Stimulated activated naive CD8-positive, alpha-beta T cell treated with anti-CD3 and anti-CD28 coated beads, Interleukin-15, Interleukin-2, amounts not matched to agents 100 ng/mL and 50 ng/mL, for 24 hours (primary cell): ENCODE results near the gene MALT1.

ENCODE experiments used
- H3K27ac Mint-ChIP-seq: one replicate; pipeline ENCODE4 v1.8.0; 2021; ENCODE audit warnings: mild to moderate bottlenecking, mixed read lengths
- H3K27me3 Mint-ChIP-seq: one replicate; pipeline ENCODE4 v1.8.0; 2021; ENCODE audit warnings: mixed read lengths
- H3K36me3 Mint-ChIP-seq: one replicate; pipeline ENCODE4 v1.8.0; 2021; ENCODE audit warnings: low read depth, mixed read lengths
- H3K4me1 Mint-ChIP-seq: one replicate; pipeline ENCODE4 v1.8.0; 2021; ENCODE audit warnings: low read depth, mixed read lengths
- H3K4me3 Mint-ChIP-seq: one replicate; pipeline ENCODE4 v1.8.0; 2021; ENCODE audit warnings: mild to moderate bottlenecking, mixed read lengths
- H3K9me3 Mint-ChIP-seq: one replicate; pipeline ENCODE4 v1.8.0; 2021; ENCODE audit warnings: mixed read lengths

Gene MALT1, protein sequence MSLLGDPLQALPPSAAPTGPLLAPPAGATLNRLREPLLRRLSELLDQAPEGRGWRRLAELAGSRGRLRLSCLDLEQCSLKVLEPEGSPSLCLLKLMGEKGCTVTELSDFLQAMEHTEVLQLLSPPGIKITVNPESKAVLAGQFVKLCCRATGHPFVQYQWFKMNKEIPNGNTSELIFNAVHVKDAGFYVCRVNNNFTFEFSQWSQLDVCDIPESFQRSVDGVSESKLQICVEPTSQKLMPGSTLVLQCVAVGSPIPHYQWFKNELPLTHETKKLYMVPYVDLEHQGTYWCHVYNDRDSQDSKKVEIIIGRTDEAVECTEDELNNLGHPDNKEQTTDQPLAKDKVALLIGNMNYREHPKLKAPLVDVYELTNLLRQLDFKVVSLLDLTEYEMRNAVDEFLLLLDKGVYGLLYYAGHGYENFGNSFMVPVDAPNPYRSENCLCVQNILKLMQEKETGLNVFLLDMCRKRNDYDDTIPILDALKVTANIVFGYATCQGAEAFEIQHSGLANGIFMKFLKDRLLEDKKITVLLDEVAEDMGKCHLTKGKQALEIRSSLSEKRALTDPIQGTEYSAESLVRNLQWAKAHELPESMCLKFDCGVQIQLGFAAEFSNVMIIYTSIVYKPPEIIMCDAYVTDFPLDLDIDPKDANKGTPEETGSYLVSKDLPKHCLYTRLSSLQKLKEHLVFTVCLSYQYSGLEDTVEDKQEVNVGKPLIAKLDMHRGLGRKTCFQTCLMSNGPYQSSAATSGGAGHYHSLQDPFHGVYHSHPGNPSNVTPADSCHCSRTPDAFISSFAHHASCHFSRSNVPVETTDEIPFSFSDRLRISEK

DNA sequence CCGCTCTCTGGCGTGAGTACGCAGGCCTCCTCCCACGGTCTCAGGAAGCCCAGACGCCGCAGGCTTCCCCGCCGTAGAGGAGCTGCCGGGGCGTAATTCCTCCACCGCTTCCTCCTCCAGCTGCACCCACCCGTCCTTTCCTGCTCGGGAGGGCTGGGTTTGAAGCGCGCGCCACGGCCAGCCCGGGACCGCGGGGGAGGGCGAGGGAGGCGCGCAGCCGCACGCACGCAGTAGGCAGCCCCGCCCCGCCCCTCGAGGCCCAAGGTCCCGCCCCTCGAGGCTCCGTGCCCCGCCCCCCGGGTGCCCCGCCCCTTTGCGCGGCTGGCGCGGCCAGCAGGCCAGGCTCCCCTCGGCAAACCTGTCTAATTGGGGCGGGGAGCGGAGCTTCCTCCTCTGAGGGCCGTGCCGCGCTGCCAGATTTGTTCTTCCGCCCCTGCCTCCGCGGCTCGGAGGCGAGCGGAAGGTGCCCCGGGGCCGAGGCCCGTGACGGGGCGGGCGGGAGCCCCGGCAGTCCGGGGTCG, at the start of gene MALT1:
Gene MALT1 (plus strand): TSS at position 355 of the 521 bp plus-strand sequence. CDS start 179 bp downstream, outside the sequence.
- peaks cover 76% of the 10 kb centered on the region for H3K4me1 Mint-ChIP-seq
- no peaks in the 10 kb centered on the region for H3K9me3 Mint-ChIP-seq
- peaks cover 25% of the 10 kb centered on the region for H3K36me3 Mint-ChIP-seq
- peak within 1 kb of the TSS; percentile 91 for H3K4me3 Mint-ChIP-seq
- H3K27me3 Mint-ChIP-seq = no peaks in the 10 kb centered on the region
- H3K27ac Mint-ChIP-seq = peak within 1 kb of the TSS; percentile 91

DNA sequence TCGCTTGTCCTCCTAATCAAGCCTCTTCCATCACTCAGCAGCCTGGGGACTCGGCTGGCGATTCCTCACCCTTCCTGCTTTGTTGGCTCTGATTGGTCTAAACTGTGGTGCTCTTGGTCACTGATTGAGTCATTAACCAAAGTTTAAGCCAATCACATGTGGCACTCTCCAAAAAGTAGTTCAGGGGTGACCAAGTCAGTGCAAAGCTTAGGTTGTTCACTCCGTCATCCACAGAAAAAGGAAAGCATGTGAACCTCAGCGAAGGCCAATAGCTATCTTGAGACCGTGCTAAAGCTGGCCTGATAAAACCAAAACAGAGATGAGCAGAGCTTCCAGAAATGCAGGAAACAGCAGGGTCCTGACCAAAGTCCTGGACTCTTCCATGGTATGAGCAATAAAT, 47.3 kb upstream of the MALT1 start:
- peaks cover 20% of the 10 kb centered on the region for H3K4me1 Mint-ChIP-seq
- H3K36me3 Mint-ChIP-seq = no peaks in the 10 kb centered on the region
- H3K27me3 Mint-ChIP-seq = no peaks in the 10 kb centered on the region
- no peak overlapping the region for H3K4me3 Mint-ChIP-seq
- H3K9me3 Mint-ChIP-seq = no peaks in the 10 kb centered on the region
- no peak overlapping the region for H3K27ac Mint-ChIP-seq

GRCh38 chr18:58625839-58626238, 45.4 kb upstream of the MALT1 start:
- Mint-ChIP-seq H3K27ac (no peak overlapping the region), H3K9me3 (no peaks in the 10 kb centered on the region), H3K4me3 (no peak overlapping the region), H3K4me1 (peaks cover 35% of the 10 kb centered on the region), H3K27me3 (no peaks in the 10 kb centered on the region), H3K36me3 (no peaks in the 10 kb centered on the region)

- Mint-ChIP-seq H3K27ac (no peak overlapping the region), H3K9me3 (no peaks in the 10 kb centered on the region), H3K4me1 (peaks cover 44% of the 10 kb centered on the region), H3K27me3 (no peaks in the 10 kb centered on the region), H3K4me3 (no peak overlapping the region), H3K36me3 (no peaks in the 10 kb centered on the region)
These were observed 41.2 kb upstream of the MALT1 start for GRCh38 chr18:58630071-58630470.

DNA sequence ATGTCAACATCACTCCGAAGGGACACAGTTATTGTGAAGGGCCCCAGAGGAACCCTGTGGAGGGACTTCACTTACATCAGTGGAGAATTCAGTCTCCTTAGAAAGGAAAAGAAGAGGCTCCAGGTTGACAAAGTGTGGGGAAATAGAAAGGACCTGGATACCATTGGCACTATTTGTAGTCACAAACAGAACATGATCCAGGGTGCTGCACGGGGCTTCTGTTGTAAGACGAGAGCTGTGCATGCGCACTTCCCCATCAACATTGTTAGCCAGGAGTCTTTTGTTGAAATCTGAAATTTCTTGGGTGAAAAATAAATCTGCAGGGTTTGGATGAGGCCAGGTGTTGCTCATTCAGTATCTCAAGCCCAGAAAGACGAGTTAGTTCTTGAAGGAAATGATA, 40.0 kb upstream of the MALT1 start:
- Mint-ChIP-seq H3K27me3 (no peaks in the 10 kb centered on the region), H3K9me3 (no peaks in the 10 kb centered on the region), H3K4me1 (peaks cover 52% of the 10 kb centered on the region), H3K27ac (no peak overlapping the region), H3K4me3 (no peak overlapping the region), H3K36me3 (no peaks in the 10 kb centered on the region)

DNA sequence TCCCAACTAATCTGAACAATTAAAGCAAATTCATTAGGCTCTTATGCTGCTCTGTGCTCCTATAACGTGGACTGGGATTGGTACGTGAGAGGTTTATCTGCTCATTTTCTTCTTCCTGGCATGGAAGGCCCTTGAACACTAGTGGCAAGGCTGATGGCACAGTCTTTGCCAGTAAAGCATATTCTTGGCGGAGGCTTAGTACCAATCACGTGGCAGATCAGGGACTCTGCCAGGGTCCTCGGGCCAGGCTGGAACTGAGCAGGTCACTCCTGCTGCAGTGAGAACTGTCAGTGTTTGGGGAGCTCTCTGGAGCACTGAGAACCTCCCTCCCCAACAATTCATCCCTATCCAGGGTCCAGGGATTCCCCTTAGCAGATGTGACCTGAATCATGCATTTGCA, 38.7 kb upstream of the MALT1 start:
- H3K4me1 Mint-ChIP-seq = peaks cover 53% of the 10 kb centered on the region
- no peaks in the 10 kb centered on the region for H3K27me3 Mint-ChIP-seq
- H3K4me3 Mint-ChIP-seq = no peak overlapping the region
- no peak overlapping the region for H3K27ac Mint-ChIP-seq
- no peaks in the 10 kb centered on the region for H3K36me3 Mint-ChIP-seq
- H3K9me3 Mint-ChIP-seq = no peaks in the 10 kb centered on the region

DNA sequence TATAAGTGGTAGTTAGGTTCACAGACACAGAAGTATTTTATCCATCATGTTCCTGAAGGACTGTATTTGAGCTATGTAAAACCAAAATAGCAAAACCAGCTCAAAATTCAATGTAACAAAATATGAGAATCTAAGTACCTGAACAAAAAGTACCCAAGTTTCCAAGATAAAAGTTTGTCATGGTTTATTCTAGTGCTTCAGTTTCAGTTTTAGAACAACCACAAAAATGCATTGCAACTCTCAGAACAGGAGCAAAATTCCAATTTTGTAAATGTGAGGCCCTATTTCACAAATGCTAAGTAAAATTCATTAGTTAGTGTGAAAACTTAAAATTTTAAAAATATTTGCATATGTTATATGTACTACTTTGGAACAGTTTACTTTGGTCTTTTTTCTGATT, 37.4 kb upstream of the MALT1 start:
- no peaks in the 10 kb centered on the region for H3K27me3 Mint-ChIP-seq
- H3K9me3 Mint-ChIP-seq = no peaks in the 10 kb centered on the region
- H3K4me1 Mint-ChIP-seq = peaks cover 61% of the 10 kb centered on the region
- no peaks in the 10 kb centered on the region for H3K36me3 Mint-ChIP-seq
- H3K27ac Mint-ChIP-seq = no peak overlapping the region
- H3K4me3 Mint-ChIP-seq = no peak overlapping the region

DNA sequence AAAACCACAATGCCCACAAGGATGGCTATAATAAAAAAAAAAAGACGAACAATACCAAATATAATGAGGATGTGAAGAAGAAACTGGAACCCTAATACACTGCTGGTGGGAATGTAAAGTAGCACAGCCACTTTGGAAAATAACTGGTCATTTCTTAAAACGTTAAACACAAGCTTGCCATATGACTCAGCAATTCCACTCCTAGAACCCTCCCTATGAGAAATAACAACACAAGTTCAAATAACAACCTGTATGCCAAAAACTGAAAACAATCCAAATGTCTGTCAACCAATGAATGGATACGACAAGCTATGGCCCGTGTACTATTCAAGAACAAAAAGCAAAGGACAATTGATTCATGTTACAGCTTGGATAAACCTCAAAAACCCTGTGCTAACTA, 35.4 kb upstream of the MALT1 start:
- Mint-ChIP-seq H3K27ac (peak overlapping the region; percentile 59), H3K4me3 (no peak overlapping the region), H3K36me3 (no peaks in the 10 kb centered on the region), H3K4me1 (peaks cover 54% of the 10 kb centered on the region), H3K9me3 (no peaks in the 10 kb centered on the region), H3K27me3 (no peaks in the 10 kb centered on the region)

DNA sequence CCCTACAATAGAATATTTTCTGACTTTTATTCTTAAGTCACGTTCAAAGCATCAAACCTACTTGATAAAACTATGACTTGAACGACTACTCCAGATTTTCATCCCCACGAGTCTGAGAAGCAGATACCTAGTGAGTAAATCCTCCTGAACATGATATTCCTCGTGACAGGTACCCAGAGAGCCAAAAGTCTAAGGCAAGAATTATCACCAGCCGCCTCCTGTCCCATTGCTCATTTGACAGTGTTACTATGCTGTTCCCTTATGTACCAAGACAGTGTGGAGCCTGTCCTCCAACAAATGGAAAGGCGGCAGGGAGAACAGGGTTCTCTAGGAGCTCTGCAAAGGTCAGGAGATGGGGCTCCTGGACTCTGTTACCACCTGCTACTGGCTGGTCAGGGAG, 34.1 kb upstream of the MALT1 start:
- Mint-ChIP-seq H3K9me3 (no peaks in the 10 kb centered on the region), H3K27ac (no peak overlapping the region), H3K4me1 (peaks cover 54% of the 10 kb centered on the region), H3K4me3 (no peak overlapping the region), H3K36me3 (no peaks in the 10 kb centered on the region), H3K27me3 (no peaks in the 10 kb centered on the region)

GRCh38 chr18:58637946-58638345, 33.3 kb upstream of the MALT1 start:
- H3K27ac Mint-ChIP-seq = no peak overlapping the region
- no peaks in the 10 kb centered on the region for H3K27me3 Mint-ChIP-seq
- no peak overlapping the region for H3K4me3 Mint-ChIP-seq
- no peaks in the 10 kb centered on the region for H3K36me3 Mint-ChIP-seq
- no peaks in the 10 kb centered on the region for H3K9me3 Mint-ChIP-seq
- H3K4me1 Mint-ChIP-seq = peaks cover 54% of the 10 kb centered on the region

- peaks cover 50% of the 10 kb centered on the region for H3K4me1 Mint-ChIP-seq
- H3K27me3 Mint-ChIP-seq = no peaks in the 10 kb centered on the region
- no peak overlapping the region for H3K27ac Mint-ChIP-seq
- H3K9me3 Mint-ChIP-seq = no peaks in the 10 kb centered on the region
- no peaks in the 10 kb centered on the region for H3K36me3 Mint-ChIP-seq
- no peak overlapping the region for H3K4me3 Mint-ChIP-seq
These were observed 32.8 kb upstream of the MALT1 start for GRCh38 chr18:58638441-58638840.

GRCh38 chr18:58639237-58639636, 32.0 kb upstream of the MALT1 start:
- no peaks in the 10 kb centered on the region for H3K27me3 Mint-ChIP-seq
- H3K4me3 Mint-ChIP-seq = no peak overlapping the region
- H3K27ac Mint-ChIP-seq = no peak overlapping the region
- peaks cover 42% of the 10 kb centered on the region for H3K4me1 Mint-ChIP-seq
- no peaks in the 10 kb centered on the region for H3K36me3 Mint-ChIP-seq
- H3K9me3 Mint-ChIP-seq = no peaks in the 10 kb centered on the region

- Mint-ChIP-seq H3K4me1 (peaks cover 37% of the 10 kb centered on the region), H3K27ac (no peak overlapping the region), H3K36me3 (no peaks in the 10 kb centered on the region), H3K4me3 (no peak overlapping the region), H3K27me3 (no peaks in the 10 kb centered on the region), H3K9me3 (no peaks in the 10 kb centered on the region)
These were observed 31.4 kb upstream of the MALT1 start for GRCh38 chr18:58639751-58640427.

GRCh38 chr18:58640428-58640805, 30.8 kb upstream of the MALT1 start:
- no peaks in the 10 kb centered on the region for H3K9me3 Mint-ChIP-seq

More at GRCh38 chr18:58640428-58640805, 30.8 kb upstream of the MALT1 start:
- peaks cover 33% of the 10 kb centered on the region for H3K4me1 Mint-ChIP-seq
- H3K4me3 Mint-ChIP-seq = no peak overlapping the region
- no peak overlapping the region for H3K27ac Mint-ChIP-seq
- no peaks in the 10 kb centered on the region for H3K27me3 Mint-ChIP-seq
- no peaks in the 10 kb centered on the region for H3K36me3 Mint-ChIP-seq
